H9 (cell line): Measurements from ENCODE around the gene TMEM132D. TPM values are rescaled to one million over a fixed set of nuclear protein-coding genes. Genes with fewer than 3 reads are reported as not detected.

Experiments used
- DNase-seq: peaks from one replicate; pipeline ENCODE4 v3.0.0-alpha.2; 2017
- H2AFZ ChIP-seq: one replicate; pipeline ENCODE4 v1.6.1; 2013; ENCODE audit warnings: mild to moderate bottlenecking, low read length, control low read depth, moderate library complexity
- H2AK5ac ChIP-seq: 2 replicates; pipeline ENCODE4 v1.6.1; 2013; ENCODE audit warnings: low read length, control low read depth, mixed read lengths; ENCODE audit not compliant: insufficient read length
- H2BK120ac ChIP-seq: one replicate; pipeline ENCODE4 v1.6.1; 2013; ENCODE audit warnings: low read depth, mild to moderate bottlenecking, low read length, control low read depth, inconsistent platforms; ENCODE audit not compliant: poor library complexity, severe bottlenecking
- H2BK12ac ChIP-seq: 2 replicates; pipeline ENCODE4 v1.6.1; 2013; ENCODE audit warnings: low read length, control low read depth, mixed read lengths, low read depth; ENCODE audit not compliant: insufficient read length
- H2BK15ac ChIP-seq: 2 replicates; pipeline ENCODE4 v1.6.1; 2013; ENCODE audit warnings: low read depth, low read length, control low read depth
- H2BK20ac ChIP-seq: one replicate; pipeline ENCODE4 v1.6.1; 2013; ENCODE audit warnings: low read depth, mild to moderate bottlenecking, low read length, control low read depth, inconsistent platforms; ENCODE audit not compliant: poor library complexity, severe bottlenecking
- H2BK5ac ChIP-seq: 2 replicates; pipeline ENCODE4 v1.6.1; 2013; ENCODE audit warnings: low read length, control low read depth, mixed read lengths; ENCODE audit not compliant: insufficient read length
- H3K14ac ChIP-seq: 2 replicates; pipeline ENCODE4 v1.6.1; 2013; ENCODE audit warnings: low read length, control low read depth; ENCODE audit not compliant: insufficient read depth
- H3K18ac ChIP-seq: 2 replicates; pipeline ENCODE4 v1.6.1; 2013; ENCODE audit warnings: low read depth, mild to moderate bottlenecking, mixed read lengths, low read length, control low read depth; ENCODE audit not compliant: insufficient read length
- H3K23ac ChIP-seq: 2 replicates; pipeline ENCODE4 v1.6.1; 2013; ENCODE audit warnings: low read length, control low read depth, mixed read lengths, low read depth; ENCODE audit not compliant: insufficient read length
- H3K23me2 ChIP-seq: 2 replicates; pipeline ENCODE4 v1.6.1; 2013; ENCODE audit warnings: low read depth, mild to moderate bottlenecking, mixed read lengths, low read length, control low read depth; ENCODE audit not compliant: insufficient read length, poor library complexity, severe bottlenecking
- H3K27ac ChIP-seq: 2 replicates; pipeline ENCODE4 v1.5.1; 2013; ENCODE audit warnings: low read length, control low read depth, mixed read lengths, low read depth; ENCODE audit not compliant: insufficient read length
- H3K27me3 ChIP-seq: 2 replicates; pipeline ENCODE4 v1.6.1; 2013; ENCODE audit warnings: low read length, control low read depth, inconsistent platforms; ENCODE audit not compliant: insufficient read depth
- H3K4ac ChIP-seq: 2 replicates; pipeline ENCODE4 v1.6.1; 2013; ENCODE audit warnings: low read depth, mild to moderate bottlenecking, control low read depth, inconsistent platforms, low read length, moderate library complexity
- H3K4me1 ChIP-seq: 2 replicates; pipeline ENCODE4 v1.6.1; 2013; ENCODE audit warnings: low read length, control low read depth, inconsistent platforms; ENCODE audit not compliant: insufficient read depth
- H3K4me2 ChIP-seq: 2 replicates; pipeline ENCODE4 v1.6.1; 2013; ENCODE audit warnings: low read length, control low read depth, mixed read lengths; ENCODE audit not compliant: insufficient read length, insufficient read depth
- H3K56ac ChIP-seq: 2 replicates; pipeline ENCODE4 v1.6.1; 2013; ENCODE audit warnings: low read depth, mild to moderate bottlenecking, mixed read lengths, low read length, control low read depth; ENCODE audit not compliant: insufficient read length
- H3K79me1 ChIP-seq: 2 replicates; pipeline ENCODE4 v1.6.1; 2013; ENCODE audit warnings: low read depth, mild to moderate bottlenecking, moderate library complexity, low read length, control low read depth, inconsistent platforms; ENCODE audit not compliant: insufficient read depth, poor library complexity, severe bottlenecking
- H3K79me2 ChIP-seq: 2 replicates; pipeline ENCODE4 v1.6.1; 2013; ENCODE audit warnings: low read length, control low read depth, inconsistent platforms; ENCODE audit not compliant: insufficient read depth
- H3K9ac ChIP-seq: 2 replicates; pipeline ENCODE4 v1.6.1; 2013; ENCODE audit warnings: low read length, control low read depth, mixed read lengths; ENCODE audit not compliant: insufficient read length; ENCODE audit errors: extremely low read depth
- H3K9me3 ChIP-seq: one replicate; pipeline ENCODE4 v1.6.1; 2013; ENCODE audit warnings: low read depth, low read length, inconsistent platforms; ENCODE audit not compliant: control insufficient read depth
- H3T11ph ChIP-seq: one replicate; pipeline ENCODE4 v1.6.1; 2013; ENCODE audit warnings: mild to moderate bottlenecking, low read length, control low read depth, inconsistent platforms
- H4K20me1 ChIP-seq: one replicate; pipeline ENCODE4 v1.6.1; 2013; ENCODE audit not compliant: control insufficient read depth, insufficient read length, insufficient read depth
- H4K5ac ChIP-seq: 2 replicates; pipeline ENCODE4 v1.6.1; 2013; ENCODE audit warnings: low read depth, mild to moderate bottlenecking, mixed read lengths, low read length, control low read depth; ENCODE audit not compliant: insufficient read length
- H4K8ac ChIP-seq: replicated peaks from 2 replicates; pipeline ENCODE4 v1.6.1; 2013; ENCODE audit warnings: low read length, control low read depth, mixed read lengths, low read depth; ENCODE audit not compliant: insufficient read length
- H4K91ac ChIP-seq: 2 replicates; pipeline ENCODE4 v1.6.1; 2013; ENCODE audit warnings: low read depth, mild to moderate bottlenecking, moderate library complexity, mixed read lengths, low read length, control low read depth; ENCODE audit not compliant: insufficient read length
- H3K27ac Mint-ChIP-seq, 3 experiments: 2 replicates in 2 of 3; 3 replicates in 1 of 3; pipeline ENCODE4 v1.8.0; 2020 to 2021; ENCODE audit warnings: mixed read lengths in 3 of 3, mild to moderate bottlenecking in 1 of 3, moderate library complexity in 1 of 3
- H3K27me3 Mint-ChIP-seq: 2 replicates; pipeline ENCODE4 v1.8.0; 2021; ENCODE audit warnings: low read depth, mild to moderate bottlenecking, moderate library complexity, mixed read lengths
- H3K36me3 Mint-ChIP-seq, 3 experiments: 2 replicates in 2 of 3; 3 replicates in 1 of 3; pipeline ENCODE4 v1.8.0; 2020 to 2021; ENCODE audit warnings: low read depth in 3 of 3, mixed read lengths in 3 of 3; ENCODE audit not compliant: insufficient read depth in 1 of 3
- H3K4me1 Mint-ChIP-seq, 2 experiments: 2 replicates each; pipeline ENCODE4 v1.8.0; 2020; ENCODE audit warnings: mixed read lengths in 2 of 2
- H3K4me3 Mint-ChIP-seq, 2 experiments: 2 replicates in 1 of 2; 3 replicates in 1 of 2; pipeline ENCODE4 v1.8.0; 2020 to 2021; ENCODE audit warnings: mild to moderate bottlenecking in 2 of 2, mixed read lengths in 2 of 2, moderate library complexity in 1 of 2
- H3K9me3 Mint-ChIP-seq, 2 experiments: 2 replicates in 1 of 2; 3 replicates in 1 of 2; pipeline ENCODE4 v1.8.0; 2020; ENCODE audit warnings: mild to moderate bottlenecking in 2 of 2, mixed read lengths in 2 of 2, moderate library complexity in 1 of 2
- WGBS: extraction: QIAGEN DNeasy Blood & Tissue Kit; methylation state at CpG from one replicate; pipeline ENCODE4 v1.1.7; 2013; ENCODE audit warnings: missing lambda C conversion rate, low lambda C conversion rate, mixed read lengths; ENCODE audit not compliant: insufficient read length; ENCODE audit errors: extremely low coverage; 5-methylcytosine and 5-hydroxymethylcytosine counted together
- total RNA-seq: library from RNA; stranded (reverse); gene quantifications from 2 replicates; pipeline ENCODE4 v1.2.1, GENCODE V29; 2021
- TF ChIP-seq, protein P1 (sequence below): fragments of 200-600 bp; sonication (generic); conservative IDR thresholded peaks from 3 replicates; pipeline ENCODE4 v1.8.0; 2021; ENCODE audit warnings: antibody characterized with exemption, mild to moderate bottlenecking

Gene TMEM132D
- total RNA-seq, 1 experiment from 2014 or later, result 6.1 TPM

DNA sequence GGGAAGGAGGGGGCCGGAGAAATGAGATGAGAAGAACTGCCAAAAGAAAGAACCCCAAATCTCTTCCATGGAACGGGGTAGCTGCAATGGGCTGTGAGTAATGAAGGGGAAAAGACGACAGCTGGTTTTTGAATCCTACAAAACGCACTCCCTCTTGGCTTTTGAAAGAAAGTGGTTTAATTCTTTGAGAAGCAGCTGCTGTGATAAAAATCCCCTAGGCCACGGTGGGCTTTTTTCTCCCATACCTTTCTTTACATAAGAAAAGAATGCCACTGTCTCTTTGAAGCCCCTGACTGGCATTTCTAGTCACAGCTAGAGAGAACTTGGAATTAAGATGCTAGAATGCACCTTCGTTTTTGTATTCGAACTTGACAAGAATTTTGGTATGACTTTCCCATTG, 564.5 kb downstream of the TMEM132D start:
- Mint-ChIP-seq H3K9me3 (peaks cover 3% of the 10 kb centered on the region in 2 experiments; a peak in 3 of 5 replicates), H3K27ac (peak overlapping the region; percentile 58 to 91 (median 73); a peak in 4 of 7 replicates), H3K4me3 (peak overlapping the region in 1 of 2 experiments; percentile 54; a peak in 1 of 5 replicates), H3K27me3 (no peaks in the 10 kb centered on the region; the same call in 1 of the 2 replicates), H3K36me3 (peaks cover 3 to 9% (median 5%) of the 10 kb centered on the region in 3 experiments; a peak in 6 of 7 replicates), H3K4me1 (peaks cover 25 to 37% of the 10 kb centered on the region in 2 experiments)
- TF ChIP-seq, protein P1, sequence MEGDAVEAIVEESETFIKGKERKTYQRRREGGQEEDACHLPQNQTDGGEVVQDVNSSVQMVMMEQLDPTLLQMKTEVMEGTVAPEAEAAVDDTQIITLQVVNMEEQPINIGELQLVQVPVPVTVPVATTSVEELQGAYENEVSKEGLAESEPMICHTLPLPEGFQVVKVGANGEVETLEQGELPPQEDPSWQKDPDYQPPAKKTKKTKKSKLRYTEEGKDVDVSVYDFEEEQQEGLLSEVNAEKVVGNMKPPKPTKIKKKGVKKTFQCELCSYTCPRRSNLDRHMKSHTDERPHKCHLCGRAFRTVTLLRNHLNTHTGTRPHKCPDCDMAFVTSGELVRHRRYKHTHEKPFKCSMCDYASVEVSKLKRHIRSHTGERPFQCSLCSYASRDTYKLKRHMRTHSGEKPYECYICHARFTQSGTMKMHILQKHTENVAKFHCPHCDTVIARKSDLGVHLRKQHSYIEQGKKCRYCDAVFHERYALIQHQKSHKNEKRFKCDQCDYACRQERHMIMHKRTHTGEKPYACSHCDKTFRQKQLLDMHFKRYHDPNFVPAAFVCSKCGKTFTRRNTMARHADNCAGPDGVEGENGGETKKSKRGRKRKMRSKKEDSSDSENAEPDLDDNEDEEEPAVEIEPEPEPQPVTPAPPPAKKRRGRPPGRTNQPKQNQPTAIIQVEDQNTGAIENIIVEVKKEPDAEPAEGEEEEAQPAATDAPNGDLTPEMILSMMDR, result no peak
- Histone ChIP-seq H3K9ac (no peak overlapping the region), H4K8ac (no peak overlapping the region), H3T11ph (no peak overlapping the region), H3K4me1 (peaks cover 5% of the 10 kb centered on the region; the same call in 1 of the 2 replicates), H3K4me2 (no peak overlapping the region), H4K91ac (no peak overlapping the region), H3K18ac (no peak overlapping the region), H2AFZ (no peak overlapping the region), H3K9me3 (no peaks in the 10 kb centered on the region), H4K20me1 (no peaks in the 10 kb centered on the region), H2BK20ac (no peak overlapping the region), H3K23me2 (no peaks in the 10 kb centered on the region), H3K27ac (no peak overlapping the region), H2BK5ac (no peak overlapping the region), H3K23ac (no peak overlapping the region), H4K5ac (no peak overlapping the region), H3K4ac (no peak overlapping the region), H2AK5ac (no peak overlapping the region), H2BK12ac (no peak overlapping the region), H3K79me1 (no peaks in the 10 kb centered on the region), H2BK15ac (no peak overlapping the region), H3K14ac (no peak overlapping the region), H3K79me2 (no peaks in the 10 kb centered on the region), H3K27me3 (no peaks in the 10 kb centered on the region), H2BK120ac (no peak overlapping the region), H3K56ac (no peak overlapping the region)
- no CpG with 5 or more reads among the region's 7 CpGs for WGBS
- DNase-seq, result no peak
